Endothelial cell of umbilical vein (primary cell): ENCODE results near the gene KCNIP3. TPM values are rescaled to one million over a fixed set of nuclear protein-coding genes. Genes with fewer than 3 reads are reported as not detected.

Source experiments
- BruUV-seq: library from RNA; stranded (reverse); fragments of 400-500 nt; replicated peaks from 2 replicates; lab custom pipeline; 2021; lab: Mats Ljungman, UMichigan
- CTCF ChIA-PET: fragments of 300-600, 350-600 bp; sonication (Branson Sonifier 250); formaldehyde crosslinking; loops from one replicate; lab custom pipeline; 2021; ENCODE audit warnings: antibody characterized with exemption, inconsistent platforms; lab: Charles Lee
- POLR2A ChIA-PET: fragments of 300-600, 350-600 bp; sonication (Branson Sonifier 250); formaldehyde crosslinking; loops from one replicate; lab custom pipeline; 2021; ENCODE audit warnings: antibody characterized with exemption, inconsistent platforms; lab: Charles Lee
- DNase-seq: peaks from one replicate; pipeline ENCODE4 v3.0.0-alpha.2; 2011; ENCODE audit warnings: low read depth, low spot score
- FAIRE-seq: peaks from 2 replicates; lab custom pipeline; 2011; peaks lifted over from hg19 to GRCh38; lab: Jason Lieb, UNC
- H2AFZ ChIP-seq: 2 replicates; pipeline ENCODE4 v1.6.0; 2012; ENCODE audit warnings: low read depth, low read length, control low read depth, inconsistent platforms
- H3K27ac ChIP-seq: 2 replicates; pipeline ENCODE4 v1.5.1; 2011; ENCODE audit warnings: low read depth, mild to moderate bottlenecking, control low read depth, low read length, moderate library complexity; ENCODE audit not compliant: insufficient read depth
- H3K27me3 ChIP-seq, 2 experiments: 2 replicates each; pipeline versions ENCODE4 v1.6.0 to v1.6.1; 2011; ENCODE audit warnings: low read length in 2 of 2, mixed read lengths in 1 of 2; ENCODE audit not compliant: control insufficient read depth in 2 of 2, insufficient read depth in 2 of 2
- H3K36me3 ChIP-seq, 2 experiments: 2 replicates in 1 of 2; 3 replicates in 1 of 2; pipeline ENCODE4 v1.5.1; 2011; ENCODE audit warnings: low read length in 2 of 2, mild to moderate bottlenecking in 1 of 2, moderate library complexity in 1 of 2; ENCODE audit not compliant: control insufficient read depth in 2 of 2, insufficient read depth in 2 of 2; ENCODE audit errors: extremely low read depth in 1 of 2
- H3K4me1 ChIP-seq: 3 replicates; pipeline ENCODE4 v1.5.1; 2011; ENCODE audit warnings: mild to moderate bottlenecking, low read length; ENCODE audit not compliant: control insufficient read depth, insufficient read depth; ENCODE audit errors: extremely low read depth
- H3K4me2 ChIP-seq: 2 replicates; pipeline ENCODE4 v1.6.1; 2011; ENCODE audit warnings: low read length, control low read depth, mixed read lengths; ENCODE audit not compliant: insufficient read depth
- H3K4me3 ChIP-seq, 3 experiments: fragments of 200-600 bp in 1 of 3; sonication (generic), shearing (Covaris generic) in 1 of 3; replicated peaks in 1 of 3; 2 replicates each; pipeline ENCODE4 v1.5.1; 2011 to 2016; ENCODE audit warnings: control low read depth in 3 of 3, low read length in 3 of 3, mild to moderate bottlenecking in 2 of 3, inconsistent platforms in 1 of 3, low read depth in 1 of 3, moderate library complexity in 1 of 3; ENCODE audit not compliant: insufficient read depth in 1 of 3
- H3K79me2 ChIP-seq: 2 replicates; pipeline ENCODE4 v1.6.0; 2012; ENCODE audit warnings: low read length, inconsistent platforms; ENCODE audit not compliant: control insufficient read depth, insufficient read depth
- H3K9ac ChIP-seq: replicated peaks from 2 replicates; pipeline ENCODE3; 2011; ENCODE audit warnings: low read length, control low read depth; ENCODE audit not compliant: insufficient read depth; ENCODE audit errors: extremely low read depth
- H3K9me1 ChIP-seq: replicated peaks from 3 replicates; pipeline ENCODE4 v1.6.0; 2011; ENCODE audit warnings: mild to moderate bottlenecking, low read length; ENCODE audit not compliant: control insufficient read depth, insufficient read depth; ENCODE audit errors: extremely low read depth
- H3K9me3 ChIP-seq: replicated peaks from 2 replicates; pipeline ENCODE4 v1.5.1; 2012; ENCODE audit warnings: low read length, inconsistent platforms; ENCODE audit not compliant: control insufficient read depth, insufficient read depth
- H4K20me1 ChIP-seq: replicated peaks from 2 replicates; pipeline ENCODE3; 2011; ENCODE audit warnings: mild to moderate bottlenecking, low read length; ENCODE audit not compliant: control insufficient read depth, insufficient read depth; ENCODE audit errors: extremely low read depth
- CTCF ChIP-seq, 2 donors: IDR thresholded peaks; 1 replicate in 1 of 2; 2 replicates in 1 of 2; pipeline ENCODE4 v1.5.1; 2011; ENCODE audit warnings: low read length in 2 of 2, mild to moderate bottlenecking in 2 of 2, moderate library complexity in 2 of 2, control low read depth in 1 of 2, inconsistent platforms in 1 of 2, low read depth in 1 of 2; ENCODE audit not compliant: insufficient read depth in 1 of 2; ENCODE audit errors: extremely low read depth in 1 of 2
- EZH2 ChIP-seq: IDR thresholded peaks from 2 replicates; pipeline ENCODE4 v1.6.1; 2012; ENCODE audit warnings: borderline replicate concordance, low read depth, mild to moderate bottlenecking, moderate library complexity, low read length, inconsistent platforms; ENCODE audit not compliant: severe bottlenecking
- FOS ChIP-seq: IDR thresholded peaks from 2 replicates; pipeline ENCODE4 v1.6.1; 2011; ENCODE audit warnings: mild to moderate bottlenecking, low read length, moderate library complexity, borderline replicate concordance; ENCODE audit not compliant: insufficient read depth
- GATA2 ChIP-seq: IDR thresholded peaks from 2 replicates; pipeline ENCODE4 v1.7.0; 2011; ENCODE audit warnings: low read depth, mild to moderate bottlenecking, moderate library complexity, mixed read lengths, low read length; ENCODE audit not compliant: insufficient read length, insufficient read depth
- POLR2A ChIP-seq: IDR thresholded peaks from 2 replicates; pipeline ENCODE4 v1.6.1; 2012; ENCODE audit warnings: low read depth, mild to moderate bottlenecking, control low read depth, low read length
- dilution Hi-C: fragments of 300-500 bp; cut with MboI; formaldehyde crosslinking; loops from one replicate; pipeline ENCODE4 v1.15.0; 2019; ENCODE audit warnings: low sequenced_read_pairs; ENCODE audit not compliant: extremely low pct_ligation_motif_present
- intact Hi-C: fragments of 100-400 bp; cut with micrococcal nuclease; formaldehyde crosslinking; loops from one replicate; pipeline ENCODE4 v1.10.0; 2022
- polyA plus RNA-seq, 4 experiments: library from polyadenylated mRNA; depleted of rRNA in 3 of 4; stranded (reverse) in 3 of 4; unstranded in 1 of 4; fragments of >200 nt; gene quantifications; 2 replicates each; pipeline versions ENCODE4 v1.2.1 to v1.2.3, GENCODE V29; 2011 to 2012; ENCODE audit warnings: missing spikeins in 1 of 4
- total RNA-seq: library from RNA; stranded (reverse); gene quantifications from 2 replicates; pipeline ENCODE4 v1.2.3, GENCODE V29; 2021
- TF ChIP-seq, protein P1 (sequence below): IDR thresholded peaks from 2 replicates; pipeline ENCODE4 v1.6.1; 2011; ENCODE audit not compliant: insufficient read depth, insufficient read length

The KCNIP3 gene
- total and polyA plus RNA-seq, 2 donors (not counting 3 experiments of a cell fraction or from before 2014, with no cell fraction given) = 0.12 to 0.62 TPM

- H3K9me1 ChIP-seq = no peaks in the 10 kb centered on the region
- no peaks in the 10 kb centered on the region for H3K36me3 ChIP-seq
- H3K9me3 ChIP-seq = no peaks in the 10 kb centered on the region
- BruUV-seq = no TSS peak
- no peak overlapping the region for H3K27ac ChIP-seq
- intact Hi-C loops = no loop called here
- H4K20me1 ChIP-seq = no peaks in the 10 kb centered on the region
- H2AFZ ChIP-seq = no peak overlapping the region
- H3K4me1 ChIP-seq = no peaks in the 10 kb centered on the region
- no peaks in the 10 kb centered on the region for H3K79me2 ChIP-seq
- no peak overlapping the region for H3K4me3 ChIP-seq
- dilution Hi-C loops = no loop called here
- DNase-seq (no peak), FAIRE-seq (no peak)
- H3K27me3 ChIP-seq = peaks cover 3 to 4% of the 10 kb centered on the region in 2 experiments
- ChIA-PET POLR2A (no interaction called here), CTCF (interaction anchor here (2.1 kb wide), 1 partner anchor 8 kb away, joined by 6 read pairs; no protein-coding TSS in a partner anchor)
- no peak for TF ChIP-seq FOS
- no peak for TF ChIP-seq CTCF (IDR thresholded peaks at IDR 0.05; ENCODE audit: extremely low read depth in 1 of 2, insufficient read depth in 1 of 2, low read depth in 1 of 2, low read length in 2 of 2)
- TF ChIP-seq POLR2A = no peak
- no peak for TF ChIP-seq GATA2
- TF ChIP-seq, protein P1, sequence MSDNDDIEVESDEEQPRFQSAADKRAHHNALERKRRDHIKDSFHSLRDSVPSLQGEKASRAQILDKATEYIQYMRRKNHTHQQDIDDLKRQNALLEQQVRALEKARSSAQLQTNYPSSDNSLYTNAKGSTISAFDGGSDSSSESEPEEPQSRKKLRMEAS = no peak
- no peak for TF ChIP-seq EZH2
- no peak overlapping the region for H3K4me2 ChIP-seq
- no peak overlapping the region for H3K9ac ChIP-seq
These were observed 56.0 kb downstream of the KCNIP3 start for GRCh38 chr2:95353055-95353575.
